OCI-LY3 (cell line): ENCODE results near the gene NCOA6.

Experiments
- CTCF ChIP-seq: fragments of 200-600, 300-600 bp; sonication (generic); IDR thresholded peaks from 2 replicates; pipeline ENCODE4 v1.5.1; 2014; ENCODE audit warnings: antibody characterized with exemption, low read length, low read depth
- EZH2phosphoT487 ChIP-seq: fragments of 200-600 bp; shearing (Covaris generic); IDR thresholded peaks from 2 replicates; pipeline ENCODE4 v1.6.1; 2018; ENCODE audit warnings: antibody characterized with exemption, mixed run types, low read depth

GRCh38 chr20:34859367-34859766 is 33.9 kb upstream of the NCOA6 start:
- TF ChIP-seq CTCF = no peak
- no peak for TF ChIP-seq EZH2phosphoT487
